HG03045 (cell line): Measurements from ENCODE around the gene SLC22A31.
"Not testable (repeated sequence)": the region's sequence is repeated elsewhere in the genome, so short reads cannot be mapped to it uniquely, and the experiment has no call there.

Experiments used
- ATAC-seq: cut with Tn5 transposase; IDR thresholded peaks from one replicate; pipeline ENCODE4 v1.9.1; 2021; ENCODE audit warnings: mild to moderate bottlenecking, moderate library complexity; ENCODE audit not compliant: unreplicated experiment

SLC22A31 gene

DNA sequence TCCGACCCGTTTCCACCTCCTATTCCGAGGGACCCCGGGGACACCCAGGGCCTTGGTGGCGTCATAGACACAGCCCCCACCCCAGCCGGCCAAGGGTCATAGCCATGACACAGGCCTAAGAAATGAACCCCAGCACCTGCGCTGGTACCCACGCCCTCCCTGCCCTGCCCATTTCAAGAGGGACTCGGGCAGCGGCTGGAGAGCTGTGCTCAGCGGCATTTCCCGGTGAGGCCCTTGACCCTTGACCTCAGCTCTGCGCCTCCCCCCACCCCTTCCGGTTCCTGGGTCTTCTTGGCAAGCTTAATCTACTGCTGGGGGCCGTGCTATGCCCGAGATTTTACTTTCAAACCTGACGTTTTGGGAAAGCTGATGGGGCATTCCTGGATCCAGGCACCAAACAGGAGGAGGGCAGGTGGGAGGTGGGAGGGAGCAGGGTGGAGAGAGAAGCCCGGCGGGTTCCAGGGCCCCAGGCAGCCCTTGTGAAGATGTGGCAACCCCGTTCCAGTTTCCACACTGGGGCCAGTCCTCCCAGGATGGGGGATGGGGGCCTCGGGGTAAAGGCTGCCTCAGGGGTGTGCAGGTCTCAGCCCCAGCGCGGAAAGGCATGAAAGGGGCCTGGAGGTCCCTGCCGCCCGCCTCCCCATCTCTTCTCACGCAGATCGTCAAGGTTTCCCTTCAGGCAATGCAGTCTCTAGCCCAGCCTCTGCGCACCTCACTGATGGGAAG is at the start of gene SLC22A31:
TSS of gene SLC22A31 (minus strand) at position 414 of the 726 bp plus-strand sequence. CDS start at position 378, 36 bp downstream.
- ATAC-seq, result no peak

DNA sequence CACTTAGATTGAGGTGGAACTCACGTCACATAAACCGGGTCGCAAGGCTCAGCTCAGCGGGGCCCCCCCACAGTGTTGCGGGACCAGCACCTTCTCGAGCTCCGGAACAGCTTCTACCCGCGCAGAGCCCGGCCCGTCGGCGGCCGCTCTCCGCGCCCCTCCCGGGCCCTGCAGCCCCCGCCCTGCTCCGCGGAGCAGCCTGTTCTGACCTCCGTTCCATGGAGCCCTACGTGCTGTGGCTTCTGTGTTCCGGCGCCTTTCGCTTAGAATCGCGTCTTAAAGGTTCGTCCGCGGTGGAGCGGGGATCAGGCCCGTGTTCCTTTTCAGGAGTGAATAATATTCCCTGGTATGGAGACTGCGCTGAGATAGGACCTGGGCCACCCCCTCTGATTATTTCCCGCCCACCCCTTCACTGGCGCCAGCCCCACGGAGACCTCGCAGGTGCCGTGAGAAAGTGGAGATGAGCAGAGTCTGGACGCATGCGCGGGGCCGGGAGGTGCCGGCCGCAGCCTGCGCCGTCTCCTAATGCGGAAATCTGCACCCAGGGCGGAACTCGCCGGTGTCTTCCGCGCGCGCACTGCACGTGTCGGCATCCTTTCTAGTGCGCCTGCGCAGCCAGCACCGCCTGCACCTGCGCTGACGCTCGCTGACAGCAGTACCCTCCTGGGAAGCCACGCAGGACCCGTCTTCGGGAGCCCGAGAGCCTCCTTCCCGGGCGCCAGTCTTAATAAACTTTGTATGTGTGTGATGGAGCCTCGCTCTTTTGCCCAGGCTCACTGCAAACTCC is 48.1 kb upstream of the SLC22A31 start:
- ATAC-seq, result no peak

DNA sequence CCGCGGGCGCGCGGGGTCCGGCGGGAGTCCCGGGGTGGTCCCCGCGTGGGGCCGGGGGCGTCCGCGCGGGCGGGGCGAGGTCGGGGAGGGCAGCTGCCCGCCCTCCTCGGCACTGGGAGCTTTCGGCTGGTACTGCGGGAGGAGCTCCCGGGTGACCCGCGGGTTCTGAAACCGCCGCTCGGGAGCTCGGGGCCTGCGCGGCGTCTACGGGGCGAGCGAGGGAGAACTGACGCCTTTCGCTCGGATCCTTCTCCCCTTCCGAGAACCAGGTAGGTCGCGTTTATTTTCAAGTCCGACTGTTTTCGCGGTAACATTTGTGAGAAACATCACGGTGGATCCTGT is 47.4 kb upstream of the SLC22A31 start:
- ATAC-seq, result not testable (repeated sequence)

DNA sequence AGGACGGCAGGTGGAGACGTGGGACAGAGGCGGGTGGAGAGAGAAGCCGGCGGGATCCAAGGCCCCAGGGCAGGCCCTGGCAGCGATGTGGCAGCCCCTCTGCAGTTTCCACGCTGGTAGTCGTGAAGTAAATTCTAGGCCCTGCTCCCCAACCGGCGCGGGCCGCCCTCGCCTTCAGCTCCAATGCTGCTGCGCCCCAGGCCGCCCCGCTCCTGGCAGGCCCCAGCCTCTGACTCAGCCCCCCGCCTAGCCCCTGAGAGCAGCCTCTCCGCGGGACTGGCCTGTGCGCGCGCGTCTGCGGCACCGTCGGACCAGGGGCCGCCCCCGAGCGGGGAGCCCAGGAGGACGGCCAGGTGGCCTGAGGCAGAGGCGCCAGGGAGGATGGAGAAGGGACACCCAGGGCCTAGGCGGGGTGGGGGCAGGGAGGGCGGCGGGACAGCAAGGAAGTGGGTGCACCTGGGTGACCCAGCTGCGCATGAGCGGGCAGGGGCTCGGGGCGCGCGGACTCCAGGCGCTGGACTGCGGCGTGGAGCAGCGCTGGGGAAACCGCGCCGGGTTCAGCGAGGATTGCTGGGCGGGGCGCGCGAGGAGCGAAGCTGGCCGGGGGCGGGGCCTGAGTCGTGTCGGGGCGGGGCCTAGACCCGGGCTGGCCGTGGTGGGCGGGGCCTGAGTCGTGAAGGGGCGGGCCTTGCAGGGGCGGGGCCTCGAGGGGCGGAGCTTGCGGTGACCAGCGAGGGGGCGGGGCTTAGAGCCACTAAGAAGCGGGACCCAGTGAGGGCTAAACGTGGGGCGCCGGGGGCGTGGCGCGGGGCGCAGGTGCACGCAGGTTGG is 46.8 kb upstream of the SLC22A31 start:
- peak; percentile 49 for ATAC-seq

DNA sequence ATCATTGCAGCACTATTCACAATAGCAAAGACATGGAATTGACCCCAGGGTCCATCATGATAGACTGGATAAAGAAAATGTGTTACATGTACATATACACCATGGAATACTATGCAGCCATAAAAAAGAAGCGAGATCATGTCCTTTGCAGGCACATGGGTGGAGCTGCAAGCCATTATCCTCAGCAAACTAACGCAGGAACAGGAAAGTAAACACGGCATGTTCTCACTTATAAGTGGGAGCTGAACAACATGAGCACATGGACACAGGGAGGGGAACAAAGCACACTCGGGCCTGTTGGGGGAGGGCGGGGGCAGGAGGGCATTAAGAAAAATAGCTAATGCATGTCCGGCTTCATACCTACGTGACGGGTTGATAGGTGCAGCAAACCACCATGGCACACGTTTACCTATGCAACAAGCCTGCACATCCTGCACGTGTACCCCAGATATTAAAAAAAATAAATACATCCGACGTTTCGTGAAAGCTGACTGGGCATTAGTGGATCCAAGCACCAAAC is 46.1 kb upstream of the SLC22A31 start:
- ATAC-seq, result no peak

DNA sequence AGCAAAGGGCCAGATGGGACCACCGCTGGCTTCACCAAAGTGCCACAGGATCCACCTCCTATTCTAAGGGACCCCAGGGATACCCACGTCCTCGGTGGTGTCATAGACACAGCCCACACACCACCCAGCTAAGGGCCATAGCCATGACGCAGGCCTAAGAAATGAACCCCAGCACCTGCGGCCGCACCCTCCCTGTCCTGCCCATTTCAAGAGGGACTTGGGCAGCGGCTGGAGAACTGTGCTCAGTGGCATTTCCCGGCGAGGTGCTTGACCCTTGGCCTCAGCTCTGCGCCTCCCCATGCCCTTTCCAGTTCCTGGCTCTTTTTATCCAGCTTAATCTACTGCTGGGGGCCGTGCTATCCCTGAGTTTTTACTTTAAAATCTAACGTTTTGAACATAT is 44.4 kb upstream of the SLC22A31 start:
- ATAC-seq, result no peak

DNA sequence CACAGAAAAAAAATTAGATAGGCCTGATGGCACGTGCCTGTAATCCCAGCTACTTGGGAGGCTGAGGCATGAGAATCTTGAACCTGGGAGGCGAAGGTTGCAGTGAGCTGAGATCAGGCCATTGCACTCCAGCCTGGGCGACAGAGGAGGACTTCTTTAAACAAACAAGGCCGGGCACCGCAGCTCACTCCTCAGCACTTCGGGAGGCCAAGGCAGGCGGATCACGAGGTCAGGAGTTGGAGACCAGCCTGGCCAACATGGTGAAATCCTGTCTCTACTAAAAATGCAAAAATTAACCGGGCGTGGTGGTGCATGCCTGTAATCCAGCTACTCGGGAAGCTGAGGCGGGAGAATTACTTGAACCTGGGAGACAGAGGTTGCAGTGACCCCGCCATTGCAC is 43.9 kb upstream of the SLC22A31 start:
- not testable (repeated sequence) for ATAC-seq

DNA sequence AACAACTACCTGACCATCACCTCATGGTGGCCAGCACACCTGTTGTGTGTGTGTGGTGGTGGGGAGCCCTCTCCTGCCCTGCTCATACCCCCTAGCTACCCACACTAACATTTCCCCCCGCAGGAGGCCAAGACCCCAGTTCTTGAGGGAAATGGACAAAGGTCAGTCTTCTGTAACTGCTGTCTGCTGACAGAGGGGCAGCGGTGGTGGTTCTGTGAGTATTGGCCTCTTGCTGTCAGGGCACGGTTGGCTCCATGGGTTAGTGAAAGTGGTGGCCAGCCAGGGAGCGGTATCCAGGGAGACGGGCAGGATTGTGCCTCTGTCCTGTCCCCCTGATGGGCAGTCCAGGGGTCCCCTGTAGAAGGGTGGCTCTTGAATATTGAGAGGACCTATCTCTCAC is 43.3 kb upstream of the SLC22A31 start:
- no peak for ATAC-seq

DNA sequence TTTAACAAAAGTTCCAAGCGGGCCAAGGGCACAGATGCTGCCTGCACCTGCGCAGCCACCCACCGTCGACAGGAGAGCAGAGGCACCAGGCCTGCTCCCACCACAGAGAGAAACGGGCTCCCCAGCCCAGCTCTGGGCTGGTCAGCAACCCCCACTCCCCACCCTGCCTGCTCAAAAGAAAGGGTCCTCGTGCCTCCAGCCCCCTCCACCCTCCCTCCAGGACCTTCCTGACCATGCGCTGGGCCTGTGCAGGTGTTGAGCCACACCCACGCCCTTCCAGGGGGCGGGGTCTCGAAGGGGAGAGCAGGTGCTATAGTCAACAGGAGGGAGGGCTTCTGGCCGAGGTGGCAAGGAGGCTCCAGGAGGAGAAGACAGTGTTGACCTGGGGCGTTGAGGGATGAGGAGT is 42.5 kb upstream of the SLC22A31 start:
- no peak for ATAC-seq

DNA sequence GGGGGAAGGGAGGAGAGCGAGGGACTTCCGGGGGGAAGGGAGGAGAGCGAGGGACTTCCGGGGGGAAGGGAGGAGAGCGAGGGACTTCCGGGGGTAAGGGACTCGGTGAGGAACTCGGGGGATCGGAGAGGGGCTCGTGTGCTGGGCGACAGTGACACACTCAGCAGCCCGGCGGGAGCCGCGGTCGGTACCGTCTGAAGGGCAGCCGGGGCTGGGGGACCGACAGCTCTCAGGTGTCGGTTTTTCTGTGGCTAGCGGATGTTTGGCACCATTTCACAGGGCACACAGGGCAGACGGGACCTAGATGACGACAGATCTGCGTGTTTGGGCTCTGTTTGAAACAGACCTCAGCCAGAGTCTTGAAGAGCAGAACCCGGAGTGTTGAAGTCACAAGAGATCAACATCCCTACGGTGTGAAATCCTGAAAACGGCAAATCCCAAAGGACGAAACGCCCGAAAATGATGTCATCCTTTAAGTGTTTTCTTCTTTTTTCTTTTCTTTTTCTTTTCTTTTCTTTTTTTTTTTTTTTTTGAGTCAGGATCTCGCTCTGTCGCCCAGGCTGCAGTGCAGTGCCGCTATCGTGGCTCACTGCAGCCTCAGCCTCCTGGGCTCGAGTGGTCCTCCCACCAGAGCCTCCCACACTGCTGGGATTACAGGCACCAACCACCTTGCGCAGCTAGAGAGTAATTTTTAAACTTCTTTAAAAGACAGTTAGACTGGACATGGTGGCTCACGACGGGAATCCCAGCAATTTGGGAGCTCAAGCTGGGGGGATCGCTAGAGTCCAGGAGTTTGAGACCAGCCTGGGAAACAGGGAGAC is 41.1 kb upstream of the SLC22A31 start:
- ATAC-seq, result peak; percentile 48

DNA sequence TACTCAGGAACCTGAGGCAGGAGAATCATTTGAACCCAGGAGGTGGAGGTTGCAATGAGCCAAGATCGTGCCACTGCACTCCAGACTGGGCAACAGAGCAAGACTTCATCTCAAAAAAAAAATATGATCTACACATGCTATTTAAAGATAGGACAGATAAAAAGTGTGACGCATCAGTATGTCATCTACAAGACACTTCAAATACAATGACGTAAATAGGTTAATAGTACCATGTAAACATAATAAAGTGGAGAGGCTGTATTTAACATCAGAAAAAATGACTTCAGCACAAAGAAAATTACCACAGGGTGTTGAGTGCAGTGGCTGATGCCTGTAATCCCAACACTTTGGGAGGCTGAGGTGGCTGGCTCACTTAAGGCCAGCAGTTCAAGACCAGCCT is 37.4 kb upstream of the SLC22A31 start:
- no peak for ATAC-seq

DNA sequence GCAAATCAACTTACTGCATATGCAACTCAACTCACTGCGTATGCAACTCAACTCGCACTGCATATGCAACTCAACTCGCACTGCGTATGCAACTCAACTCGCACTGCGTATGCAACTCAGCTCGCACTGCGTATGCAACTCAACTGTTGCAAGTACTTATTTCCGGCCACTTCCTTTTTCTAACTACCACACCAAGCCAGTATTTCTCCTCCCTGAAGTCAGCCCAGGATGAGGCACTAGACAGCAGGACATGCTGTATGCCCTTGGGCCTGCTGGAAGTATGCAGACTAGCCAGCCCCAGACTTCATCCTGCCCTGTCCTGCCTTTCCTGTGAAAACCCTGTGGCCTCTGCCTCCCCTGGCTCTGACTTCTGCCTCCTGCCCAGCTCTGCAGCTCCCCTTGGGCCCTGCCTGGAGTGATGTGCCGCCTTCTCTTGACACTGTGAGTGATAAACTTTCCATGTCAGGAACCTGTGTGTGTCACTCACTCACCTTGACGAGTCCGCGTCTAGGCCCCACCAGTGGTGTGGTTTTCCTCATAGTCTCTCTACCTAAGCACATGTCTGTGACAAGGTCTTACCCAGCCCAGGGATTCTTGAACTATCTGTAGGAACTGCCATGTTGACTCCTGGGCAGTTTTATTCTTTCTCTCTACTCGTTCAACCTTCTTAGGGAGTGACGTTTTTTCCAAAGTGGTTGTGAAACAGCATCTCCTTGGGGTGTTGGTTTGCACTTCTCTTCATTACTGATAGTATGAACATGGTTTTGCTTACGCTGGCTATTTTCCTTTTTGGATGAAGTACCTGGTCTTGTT is 33.5 kb upstream of the SLC22A31 start:
- ATAC-seq, result no peak

DNA sequence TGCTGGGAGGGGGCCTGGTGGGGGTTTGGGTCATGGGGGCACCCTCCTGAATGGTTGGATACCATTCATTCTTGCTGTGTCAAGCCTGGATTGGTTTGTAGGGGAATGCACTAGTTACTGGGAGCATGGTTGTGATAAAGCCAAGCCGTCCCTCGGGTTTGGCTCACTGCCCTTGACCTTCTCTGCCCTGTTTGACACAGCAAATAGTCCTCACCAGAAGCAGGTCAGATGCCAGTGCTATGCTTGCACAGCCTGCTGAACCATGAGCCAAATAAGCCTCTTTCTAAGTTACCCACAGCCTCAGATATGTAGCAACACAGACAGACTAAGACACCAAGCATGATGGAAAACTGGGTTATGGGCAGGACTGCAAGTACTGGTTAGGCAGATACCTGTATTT is 31.8 kb upstream of the SLC22A31 start:
- no peak for ATAC-seq

DNA sequence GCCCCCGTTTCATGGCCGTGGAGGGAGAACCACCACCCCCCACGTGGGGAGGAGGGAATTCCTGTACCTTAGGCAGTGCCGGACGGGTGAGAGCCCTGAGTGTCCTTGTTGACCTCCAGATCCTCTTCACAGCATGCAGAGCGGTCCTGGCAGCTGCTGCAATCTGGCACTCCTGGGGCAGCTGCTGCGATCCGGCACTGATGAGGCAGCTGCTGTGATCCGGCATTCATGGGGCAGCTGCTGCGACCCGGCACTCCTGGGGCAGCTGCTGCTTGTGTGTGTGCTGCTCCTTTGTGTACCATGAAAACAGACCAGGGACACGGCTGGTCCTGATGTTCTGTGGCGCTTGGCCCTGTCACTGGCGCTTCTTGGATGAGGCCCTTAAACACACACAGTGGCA is 29.9 kb upstream of the SLC22A31 start:
- ATAC-seq, result no peak

DNA sequence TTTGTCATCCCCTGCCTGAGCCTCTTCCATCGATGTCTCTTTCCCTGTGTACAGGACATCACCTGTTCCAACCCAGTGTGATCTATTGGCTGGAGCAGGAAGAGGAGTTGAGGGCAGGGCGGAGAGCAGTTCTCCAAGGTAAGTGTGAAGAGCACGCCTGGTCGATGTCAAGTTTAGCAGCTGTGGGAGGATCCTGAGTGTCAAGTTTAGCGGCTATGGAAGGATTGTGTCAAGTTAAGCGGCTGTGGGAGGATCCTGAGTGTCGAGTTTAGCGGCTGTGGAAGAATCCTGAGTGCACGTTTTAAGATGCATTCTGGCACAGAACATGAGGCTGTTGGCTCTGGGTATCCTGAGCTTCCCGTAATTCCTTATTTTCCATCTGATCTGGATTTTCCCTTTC is 24.3 kb upstream of the SLC22A31 start:
- ATAC-seq, result no peak

DNA sequence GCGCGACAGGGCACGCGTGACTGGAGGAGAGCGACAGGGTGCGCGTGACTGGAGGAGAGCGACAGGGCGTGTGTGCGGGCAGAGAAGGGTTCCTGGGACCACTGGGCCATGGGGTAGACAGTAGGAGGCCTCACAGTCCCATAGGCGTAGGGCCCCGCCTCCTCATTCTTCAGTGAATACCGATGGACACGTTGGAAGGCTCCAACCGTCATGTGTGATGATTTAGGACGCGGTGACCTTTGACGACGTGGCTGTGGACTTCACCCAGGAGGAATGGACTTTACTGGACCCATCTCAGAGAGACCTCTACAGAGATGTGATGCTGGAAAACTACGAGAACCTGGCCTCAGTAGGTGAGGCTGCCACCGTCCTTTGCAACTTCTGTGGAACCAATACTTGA is 22.6 kb upstream of the SLC22A31 start:
- no peak for ATAC-seq

DNA sequence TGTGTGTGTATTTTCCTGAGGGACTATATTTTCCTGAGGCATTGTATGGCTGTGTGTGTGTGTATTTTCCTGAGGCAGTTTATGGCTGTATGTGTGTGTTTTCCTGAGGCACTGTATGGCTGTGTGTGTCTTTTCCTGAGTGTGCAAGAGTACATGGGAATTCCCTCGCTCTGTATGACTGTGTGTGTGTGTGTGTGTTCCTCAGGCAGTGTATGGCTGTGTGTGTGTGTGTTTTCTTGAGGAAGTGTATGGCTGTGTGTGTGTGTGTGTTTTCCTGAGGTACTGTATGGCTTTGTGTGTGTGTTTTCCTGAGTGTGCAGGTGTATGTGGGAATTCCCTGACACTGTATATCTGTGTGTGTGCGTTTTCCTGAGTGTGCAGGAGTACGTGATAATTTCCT is 21.3 kb upstream of the SLC22A31 start:
- no peak for ATAC-seq

DNA sequence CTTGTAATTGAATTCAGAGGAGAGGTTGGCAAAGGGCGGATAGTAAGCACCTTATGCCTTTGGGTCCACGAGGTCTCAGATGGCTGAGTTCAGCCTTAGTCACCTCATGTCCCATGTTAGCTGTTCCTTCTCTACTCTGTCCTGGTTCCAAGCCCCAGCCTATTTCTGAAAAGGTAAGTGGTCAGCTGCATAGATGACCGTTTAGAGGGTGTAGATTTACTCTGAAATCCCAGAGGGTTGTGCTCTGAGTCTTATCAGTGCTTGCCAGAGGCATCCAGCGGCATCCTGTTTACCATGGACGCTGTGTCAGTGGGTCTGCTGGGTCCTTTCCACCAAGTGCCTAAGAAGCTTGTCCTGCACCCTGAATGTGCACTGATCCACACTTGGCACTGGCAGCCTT is 19.0 kb upstream of the SLC22A31 start:
- ATAC-seq, result no peak

DNA sequence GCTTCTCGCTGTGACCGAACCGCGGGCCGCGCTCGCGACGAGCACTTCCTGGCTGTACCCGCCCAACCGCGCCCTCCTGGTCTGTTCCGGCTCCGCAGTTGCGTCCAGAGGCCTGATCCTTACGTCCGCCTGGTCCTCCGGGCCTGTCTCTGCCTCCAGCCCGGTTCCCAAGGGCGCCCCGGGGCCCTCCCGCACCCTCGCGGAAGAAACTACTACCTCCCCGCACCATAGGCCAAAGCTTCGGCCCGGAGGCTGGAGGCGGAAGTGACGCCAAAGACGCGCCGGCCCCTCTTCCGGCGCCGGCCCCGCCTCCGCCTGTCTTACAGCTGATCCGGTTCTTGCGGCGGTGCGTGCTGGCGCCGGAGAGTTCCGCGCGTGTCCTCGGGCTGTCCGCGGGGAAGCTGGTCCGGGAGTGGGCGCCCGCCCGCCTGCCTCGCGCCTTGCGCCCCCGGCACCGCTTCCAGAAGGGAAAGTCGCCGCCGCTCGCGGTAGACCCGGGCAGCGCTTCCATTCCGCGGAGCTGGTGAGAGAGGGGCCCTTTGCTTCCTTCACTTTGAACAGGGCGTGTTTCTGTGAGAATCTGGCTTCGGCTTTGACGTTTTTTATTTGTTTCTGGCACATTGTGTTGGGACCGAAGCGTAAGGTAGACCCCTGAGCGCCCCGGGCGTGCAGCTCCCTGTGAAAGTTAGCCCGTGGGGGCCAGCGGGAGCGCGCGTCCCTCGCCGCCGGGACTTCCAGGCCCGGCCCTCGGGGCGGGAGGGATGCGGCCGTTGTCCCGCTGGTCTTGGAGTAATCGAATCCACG is 17.3 kb upstream of the SLC22A31 start, which contains the start of gene ZNF778:
TSS of gene ZNF778 (plus strand) at position 316 of the 804 bp plus-strand sequence. CDS start 3,425 bp downstream, outside the sequence.
- peak; percentile 85 for ATAC-seq
